GM20000 (cell line): ENCODE data around the gene CYP27A1.

ENCODE experiments used
- DNase-seq: peaks from one replicate; pipeline ENCODE4 v3.0.0; 2012; ENCODE audit warnings: low spot score
- TF ChIP-seq, protein P1 (sequence below): IDR thresholded peaks from 2 replicates; pipeline ENCODE4 v1.5.1; 2012; ENCODE audit warnings: mild to moderate bottlenecking, control low read depth; ENCODE audit errors: extremely low read depth, missing control alignments

The CYP27A1 gene

DNA sequence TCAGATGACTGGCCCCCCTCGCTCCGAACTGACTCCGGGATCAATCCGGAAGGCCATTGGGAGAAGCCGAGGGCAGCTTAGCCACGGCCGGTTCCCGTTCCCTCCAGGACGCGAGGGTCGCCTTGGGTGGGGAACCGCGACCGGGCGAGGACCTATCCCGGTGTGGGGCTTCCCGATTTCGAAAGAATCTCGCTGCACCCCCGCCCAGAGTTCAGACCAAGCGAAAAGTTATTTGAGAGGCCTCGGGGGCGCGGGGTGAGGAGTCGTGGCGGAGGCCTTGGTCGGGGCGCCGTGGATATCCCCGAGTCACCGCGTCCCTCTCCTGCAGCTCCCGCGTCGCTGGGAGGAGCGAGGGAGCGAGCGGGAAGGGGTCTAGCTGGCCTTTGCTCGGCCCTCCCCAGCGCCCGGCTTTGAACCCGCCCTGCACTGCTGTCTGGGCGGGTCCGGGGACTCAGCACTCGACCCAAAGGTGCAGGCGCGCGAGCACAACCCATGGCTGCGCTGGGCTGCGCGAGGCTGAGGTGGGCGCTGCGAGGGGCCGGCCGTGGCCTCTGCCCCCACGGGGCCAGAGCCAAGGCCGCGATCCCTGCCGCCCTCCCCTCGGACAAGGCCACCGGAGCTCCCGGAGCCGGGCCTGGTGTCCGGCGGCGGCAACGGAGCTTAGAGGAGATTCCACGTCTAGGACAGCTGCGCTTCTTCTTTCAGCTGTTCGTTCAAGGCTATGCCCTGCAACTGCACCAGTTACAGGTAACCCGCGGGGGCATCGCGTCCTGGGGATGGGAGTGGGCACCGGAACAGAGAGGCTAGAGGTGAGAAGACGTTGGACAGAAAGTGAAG, at the start of gene CYP27A1:
TSS of gene CYP27A1 (plus strand) at position 457 of the 837 bp plus-strand sequence. CDS start at position 493, 36 bp downstream.
- DNase-seq, result peak; percentile 34
- TF ChIP-seq, protein P1, sequence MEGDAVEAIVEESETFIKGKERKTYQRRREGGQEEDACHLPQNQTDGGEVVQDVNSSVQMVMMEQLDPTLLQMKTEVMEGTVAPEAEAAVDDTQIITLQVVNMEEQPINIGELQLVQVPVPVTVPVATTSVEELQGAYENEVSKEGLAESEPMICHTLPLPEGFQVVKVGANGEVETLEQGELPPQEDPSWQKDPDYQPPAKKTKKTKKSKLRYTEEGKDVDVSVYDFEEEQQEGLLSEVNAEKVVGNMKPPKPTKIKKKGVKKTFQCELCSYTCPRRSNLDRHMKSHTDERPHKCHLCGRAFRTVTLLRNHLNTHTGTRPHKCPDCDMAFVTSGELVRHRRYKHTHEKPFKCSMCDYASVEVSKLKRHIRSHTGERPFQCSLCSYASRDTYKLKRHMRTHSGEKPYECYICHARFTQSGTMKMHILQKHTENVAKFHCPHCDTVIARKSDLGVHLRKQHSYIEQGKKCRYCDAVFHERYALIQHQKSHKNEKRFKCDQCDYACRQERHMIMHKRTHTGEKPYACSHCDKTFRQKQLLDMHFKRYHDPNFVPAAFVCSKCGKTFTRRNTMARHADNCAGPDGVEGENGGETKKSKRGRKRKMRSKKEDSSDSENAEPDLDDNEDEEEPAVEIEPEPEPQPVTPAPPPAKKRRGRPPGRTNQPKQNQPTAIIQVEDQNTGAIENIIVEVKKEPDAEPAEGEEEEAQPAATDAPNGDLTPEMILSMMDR, result no peak

DNA sequence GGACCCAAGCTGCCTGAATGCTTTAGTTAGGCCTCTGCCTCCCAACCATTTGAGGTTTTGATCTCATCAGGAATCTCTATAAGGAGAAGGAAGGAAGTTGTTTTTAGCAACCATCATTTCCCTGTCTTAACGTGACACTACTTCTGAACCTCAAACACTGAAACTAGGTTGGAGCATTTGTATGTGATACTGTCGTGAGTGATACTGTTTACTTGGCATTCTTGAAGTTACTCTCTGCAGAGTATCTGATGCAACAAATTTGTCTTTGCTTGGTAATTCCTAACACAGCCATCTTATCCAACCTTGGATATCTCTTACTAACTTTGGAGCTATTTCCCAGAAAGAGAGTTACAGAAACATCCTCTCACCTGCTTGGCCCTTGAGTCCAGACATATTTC, 49.2 kb upstream of the CYP27A1 start:
- TF ChIP-seq, protein P1, result no peak

DNA sequence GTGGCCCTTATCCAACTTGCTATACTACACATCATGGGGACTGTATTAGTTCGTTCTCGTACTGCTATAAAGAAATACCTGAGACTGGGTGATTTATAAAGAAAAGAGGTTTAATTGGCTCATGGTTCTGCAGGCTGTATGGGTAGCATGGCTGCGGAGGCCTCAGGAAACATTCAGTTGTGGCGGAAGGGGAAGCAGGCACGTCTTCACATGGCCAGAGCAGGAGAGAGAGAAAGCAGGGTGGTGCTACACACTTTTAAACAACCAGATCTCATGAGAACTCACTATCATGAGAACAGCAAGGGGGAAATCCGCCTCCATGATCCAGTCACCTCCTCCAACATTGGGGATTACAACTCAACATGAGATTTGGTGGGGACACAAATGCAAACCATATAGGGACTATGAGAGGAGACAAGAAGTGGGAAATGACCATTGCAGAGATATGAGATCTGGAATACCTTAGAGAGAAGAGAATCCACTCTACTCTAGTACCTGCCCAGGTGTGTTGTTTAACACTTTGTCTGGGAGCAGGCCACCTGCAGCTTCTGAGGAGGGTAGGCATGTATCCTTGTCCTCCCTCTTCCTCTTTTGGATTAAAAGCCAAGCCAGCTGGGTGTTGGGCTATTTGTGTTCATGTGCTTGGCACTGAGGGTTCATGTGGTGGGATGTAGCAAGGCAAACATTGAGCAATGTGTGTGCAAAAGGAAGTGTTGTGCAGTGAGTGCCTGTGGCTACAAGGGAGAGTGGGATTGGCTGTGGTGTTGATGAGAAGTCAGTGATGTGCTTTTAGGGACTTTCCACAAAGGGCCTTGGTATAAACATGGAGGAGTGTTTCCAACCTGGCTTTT, 48.6 kb upstream of the CYP27A1 start:
- TF ChIP-seq, protein P1, result no peak
- DNase-seq, result peak; percentile 52

More for the DNA sequence above, 49.2 kb upstream of the CYP27A1 start:
- DNase-seq, result no peak

GRCh38 chr2:218734190-218734975, 47.6 kb upstream of the CYP27A1 start:
- no peak for DNase-seq
- TF ChIP-seq, protein P1, result no peak

DNA sequence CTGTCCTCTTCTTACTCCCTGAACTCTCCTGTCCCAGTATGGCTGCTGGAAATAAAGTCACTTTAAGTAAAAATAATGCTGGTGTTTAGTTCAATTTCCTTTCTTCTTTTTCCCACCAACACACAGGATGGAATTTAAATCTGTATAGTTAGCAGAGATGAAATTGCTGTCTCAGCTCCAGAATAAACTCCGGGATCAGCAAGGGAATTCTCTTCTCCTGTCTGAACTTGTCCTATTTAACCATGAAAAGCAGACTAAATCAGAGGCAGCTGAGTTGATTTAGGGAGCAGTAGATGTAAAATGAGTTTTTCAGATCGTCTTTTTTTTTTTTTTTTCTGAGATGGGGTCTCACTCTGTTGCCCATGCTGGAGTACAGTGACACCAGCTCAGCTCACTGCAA, 45.4 kb upstream of the CYP27A1 start:
- DNase-seq, result no peak
- TF ChIP-seq, protein P1, result no peak

DNA sequence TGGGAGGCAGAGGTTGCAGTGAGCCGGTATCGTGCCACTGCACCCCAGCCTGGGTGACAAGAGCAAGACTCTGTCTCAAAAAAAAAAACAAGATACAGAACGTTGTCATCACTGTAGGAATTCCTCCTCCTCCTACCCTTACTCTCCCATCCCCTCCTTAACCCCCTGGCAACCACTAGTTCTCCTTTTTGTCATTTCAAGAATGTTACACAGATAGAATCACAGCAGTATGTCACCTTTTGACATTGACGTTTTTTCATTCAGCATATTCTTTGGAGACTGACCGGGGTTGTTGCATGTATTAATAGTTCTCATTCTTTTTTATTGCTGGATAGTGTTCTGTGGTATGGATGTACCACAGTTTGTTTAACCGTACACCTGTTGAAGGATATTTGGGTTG, 38.9 kb upstream of the CYP27A1 start:
- peak; percentile 54 for DNase-seq
- TF ChIP-seq, protein P1, result no peak

GRCh38 chr2:218744615-218745014, 37.3 kb upstream of the CYP27A1 start:
- TF ChIP-seq, protein P1, result no peak
- DNase-seq, result peak; percentile 54
